NCI-H1694 treated with DMSO at 0.1 percent for 48 hours (cell line): ENCODE measurements around the gene HOXA5.

Source experiments
- DNase-seq: peaks from one replicate; lab custom pipeline; 2025; lab: John Stamatoyannopoulos, UW

The HOXA5 gene

GRCh38 chr7:27095050-27095896 is 48.2 kb downstream of the HOXA5 start:
- no peak for DNase-seq

GRCh38 chr7:27094304-27095049 is 49.0 kb downstream of the HOXA5 start:
- no peak for DNase-seq

GRCh38 chr7:27093184-27093895 is 50.1 kb downstream of the HOXA5 start:
- no peak for DNase-seq

- no peak for DNase-seq
Measured at GRCh38 chr7:27092819-27093110, 50.7 kb downstream of the HOXA5 start.

GRCh38 chr7:27091941-27092818 is 51.3 kb downstream of the HOXA5 start:
- DNase-seq, result no peak

- DNase-seq, result no peak
Measured at GRCh38 chr7:27091105-27091504, 52.4 kb downstream of the HOXA5 start.
